Activated CD8-positive, alpha-beta memory T cell treated with anti-CD3 and anti-CD28 coated beads, Interleukin-2, amount 50 U/mL, for 24 hours (primary cell): ENCODE results near the gene TOE1.
"Not testable (repeated sequence)": the region's sequence is repeated elsewhere in the genome, so short reads cannot be mapped to it uniquely, and the experiment has no call there.

ENCODE experiments used
- DNase-seq: peaks from one replicate; pipeline ENCODE4 v3.0.0-alpha.2; 2020; ENCODE audit errors: extremely low read depth

The TOE1 gene

DNA sequence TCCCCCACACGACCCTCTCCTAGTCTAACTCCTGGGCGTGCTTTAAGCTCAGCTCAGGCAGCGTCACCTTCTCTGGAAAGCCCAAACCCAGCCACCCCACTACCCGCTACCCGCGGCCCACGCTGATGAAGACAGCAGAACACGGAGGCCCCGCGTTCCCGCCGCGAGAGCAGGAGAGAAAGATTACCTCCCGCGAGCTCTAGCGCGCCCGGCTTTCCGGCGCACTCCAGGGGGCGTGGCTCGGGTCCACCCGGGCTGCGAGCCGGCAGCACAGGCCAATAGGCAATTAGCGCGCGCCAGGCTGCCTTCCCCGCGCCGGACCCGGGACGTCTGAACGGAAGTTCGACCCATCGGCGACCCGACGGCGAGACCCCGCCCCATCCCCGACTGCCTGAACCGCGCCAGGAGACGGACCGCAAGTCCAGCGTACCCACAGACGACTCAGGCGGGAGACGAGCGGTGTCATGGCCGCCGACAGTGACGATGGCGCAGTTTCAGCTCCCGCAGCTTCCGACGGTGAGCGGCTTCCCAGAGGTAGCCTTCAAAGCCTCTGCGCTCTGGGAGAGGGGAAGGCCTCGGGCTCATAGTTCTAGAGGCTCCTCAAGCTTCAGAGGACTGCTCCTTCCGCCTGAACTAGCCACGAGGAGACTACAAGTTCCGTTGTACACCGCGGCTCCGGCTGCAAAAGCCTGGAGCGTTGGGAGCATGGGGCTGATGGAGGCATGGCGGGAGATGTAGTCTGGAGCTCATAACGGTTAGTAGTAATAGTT is at the start of gene TOE1, which contains the start of gene MUTYH:
TSS of gene TOE1 (plus strand) at position 382 of the 770 bp plus-strand sequence. CDS start at position 465, 83 bp downstream.
TSS of gene MUTYH (minus strand) at position 652 of the 770 bp plus-strand sequence. CDS start 5,935 bp downstream, outside the sequence.
- DNase-seq = peak; percentile 88

DNA sequence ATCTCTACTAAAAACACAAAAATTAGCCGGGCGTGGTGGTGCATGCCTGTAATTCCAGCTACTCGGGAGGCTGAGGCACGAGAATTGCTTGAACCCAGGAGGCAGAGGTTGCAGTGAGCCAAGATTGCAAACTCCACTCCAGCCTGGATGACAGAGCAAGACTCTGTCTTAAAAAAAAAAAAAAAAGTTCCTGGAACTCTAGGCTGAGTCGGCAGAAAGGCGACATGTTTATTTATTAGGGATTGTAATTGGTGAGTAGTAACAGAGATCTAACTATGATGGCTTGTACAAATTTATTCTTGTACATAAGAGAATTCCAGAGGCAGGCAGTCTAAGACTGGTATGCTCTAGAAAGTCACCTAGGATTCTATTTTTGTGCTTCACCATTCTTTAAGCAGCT is 49.0 kb upstream of the TOE1 start:
- DNase-seq = not testable (repeated sequence)

DNA sequence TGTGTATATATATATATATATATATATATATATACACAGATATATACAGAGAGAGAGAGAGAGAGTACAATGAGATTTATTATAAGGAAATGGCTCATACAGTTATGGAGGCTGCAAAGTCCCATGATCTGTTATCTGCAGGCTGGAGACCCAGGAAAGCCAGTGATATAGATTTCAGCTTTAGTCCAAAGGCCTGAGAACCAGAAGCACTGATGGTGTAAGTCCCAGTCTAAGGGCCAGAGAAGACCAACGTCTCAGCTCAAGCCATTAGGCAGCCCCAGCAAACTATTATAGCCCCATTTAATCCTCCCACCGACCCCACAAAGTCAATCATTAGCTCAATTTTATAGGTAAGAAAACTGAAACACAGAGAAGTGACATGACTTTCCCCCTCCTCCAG is 48.3 kb upstream of the TOE1 start:
- DNase-seq = no peak

DNA sequence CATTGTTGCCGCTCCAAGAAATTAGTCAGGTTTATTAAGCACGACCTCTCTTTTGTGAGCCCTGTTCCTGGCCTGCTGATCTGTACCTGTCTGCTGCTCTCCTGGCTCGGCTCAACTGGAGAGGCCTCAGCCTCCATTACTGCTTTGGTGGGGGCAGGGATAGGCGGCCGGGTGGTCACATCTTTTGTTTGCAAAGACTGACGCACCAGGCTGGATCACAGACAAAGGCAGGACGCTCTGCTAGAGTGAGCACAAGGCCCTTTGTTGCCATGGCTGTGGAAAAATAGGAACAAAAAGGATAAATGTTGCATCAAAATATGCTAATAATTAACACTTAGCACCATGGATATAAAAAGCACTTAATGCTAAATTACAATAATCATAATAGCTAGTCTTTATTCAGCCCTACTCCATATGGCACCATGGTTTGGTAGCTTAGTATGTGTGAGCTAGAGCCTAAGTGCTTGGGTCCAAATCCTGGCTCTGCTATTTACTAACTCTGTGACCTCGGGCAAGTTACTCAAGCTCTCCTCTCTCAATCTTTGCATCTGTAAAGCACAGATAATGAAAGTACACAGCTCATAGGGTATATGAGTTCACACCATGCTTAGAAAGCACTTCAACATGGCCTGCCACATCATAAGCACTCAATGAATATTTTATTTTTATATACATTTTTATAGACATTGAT is 42.2 kb upstream of the TOE1 start:
- no peak for DNase-seq

DNA sequence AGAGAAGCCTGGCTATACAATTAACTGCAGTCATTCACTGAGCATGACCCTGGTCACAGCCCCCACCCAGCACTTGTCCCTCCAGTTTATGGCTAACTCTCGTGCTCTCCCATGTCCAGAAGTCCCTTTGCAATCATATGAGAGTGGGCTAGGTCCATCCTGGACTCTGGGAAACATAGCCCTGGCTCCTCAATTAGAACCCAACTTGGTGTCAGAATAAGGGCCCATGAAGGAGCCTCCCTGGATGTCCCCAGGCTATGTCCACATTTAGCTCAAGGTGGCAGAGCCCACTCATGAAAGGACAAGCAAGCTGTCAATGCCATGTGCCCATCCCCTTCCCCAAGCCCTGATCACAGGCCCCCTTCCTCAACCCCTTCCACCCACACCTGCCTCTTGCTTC is 40.7 kb upstream of the TOE1 start:
- no peak for DNase-seq

DNA sequence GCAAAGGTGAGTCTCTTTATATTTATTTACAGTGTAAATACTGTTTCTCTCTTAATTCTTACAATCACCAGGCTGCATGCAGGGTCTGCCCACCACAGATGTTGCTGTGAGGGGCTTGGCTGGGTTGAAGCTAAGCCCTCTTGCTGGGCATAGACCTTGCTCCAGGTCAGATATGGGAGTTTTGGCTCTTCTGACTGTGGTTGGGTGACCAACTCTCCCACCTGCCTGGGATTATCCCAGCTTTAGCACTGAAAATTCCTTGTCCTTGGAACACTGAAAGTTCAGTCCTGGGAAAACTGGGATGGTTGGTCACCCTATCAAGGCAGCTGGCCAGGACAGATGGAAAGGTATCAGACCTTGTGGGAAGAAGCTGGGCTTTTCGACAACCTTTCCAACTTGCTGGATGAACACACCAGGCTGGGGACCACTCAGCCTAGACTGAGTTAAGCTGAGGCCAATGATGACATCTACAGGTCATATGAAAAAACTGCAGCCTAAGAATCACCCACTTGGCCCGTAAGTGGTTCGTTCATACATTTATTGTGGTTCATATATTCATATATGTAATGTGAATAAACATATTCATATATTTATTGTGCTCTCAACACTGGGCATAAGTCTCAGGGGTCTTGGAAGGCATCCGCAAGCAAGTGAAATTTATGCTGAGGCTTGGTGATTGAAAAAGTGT is 39.8 kb upstream of the TOE1 start:
- DNase-seq = no peak

DNA sequence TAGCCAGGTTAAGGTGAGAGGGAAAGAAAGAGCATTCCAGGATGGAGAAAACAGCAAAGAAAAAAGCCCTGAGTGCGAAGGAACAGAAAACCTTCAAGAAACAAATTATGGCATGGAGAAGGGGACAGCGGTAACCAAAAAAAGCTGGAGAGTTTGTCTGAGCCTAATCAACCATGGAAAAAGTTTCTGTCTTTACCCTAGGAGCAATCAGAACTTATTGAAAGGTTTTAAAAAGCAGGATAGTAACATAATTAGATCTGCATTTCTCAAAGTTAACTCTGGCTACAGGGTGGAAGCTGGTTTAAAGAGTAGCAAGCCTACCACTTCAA is 39.3 kb upstream of the TOE1 start:
- no peak for DNase-seq

DNA sequence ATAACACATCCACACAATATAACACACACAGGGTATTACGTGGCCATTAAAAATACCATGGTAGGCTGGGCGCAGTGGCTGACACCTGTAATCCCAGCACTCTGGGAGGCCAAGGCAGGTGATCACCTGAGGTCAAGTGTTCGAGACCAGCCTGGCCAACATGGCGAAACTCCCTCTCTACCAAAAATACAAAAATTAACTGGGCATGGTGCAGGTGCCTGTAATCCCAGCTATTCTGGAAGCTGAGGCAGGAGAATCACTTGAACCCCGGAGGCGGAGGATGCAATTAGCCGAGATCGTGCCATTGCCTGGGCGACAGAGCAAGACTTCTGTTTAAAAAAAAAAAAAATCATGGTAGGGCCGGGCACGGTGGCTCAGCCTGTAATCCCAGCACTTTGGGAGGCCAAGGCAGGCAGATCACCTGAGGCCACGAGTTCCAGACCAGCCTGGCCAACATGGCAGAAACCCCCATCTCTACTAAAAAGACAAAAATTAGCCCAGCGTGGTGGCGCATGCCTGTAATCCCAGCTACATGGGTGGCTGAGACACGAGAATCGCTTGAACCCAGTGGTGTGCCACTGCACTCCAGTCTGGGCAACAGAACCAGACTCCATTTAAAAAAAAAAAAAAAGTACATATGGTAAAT is 37.3 kb upstream of the TOE1 start:
- no peak for DNase-seq

DNA sequence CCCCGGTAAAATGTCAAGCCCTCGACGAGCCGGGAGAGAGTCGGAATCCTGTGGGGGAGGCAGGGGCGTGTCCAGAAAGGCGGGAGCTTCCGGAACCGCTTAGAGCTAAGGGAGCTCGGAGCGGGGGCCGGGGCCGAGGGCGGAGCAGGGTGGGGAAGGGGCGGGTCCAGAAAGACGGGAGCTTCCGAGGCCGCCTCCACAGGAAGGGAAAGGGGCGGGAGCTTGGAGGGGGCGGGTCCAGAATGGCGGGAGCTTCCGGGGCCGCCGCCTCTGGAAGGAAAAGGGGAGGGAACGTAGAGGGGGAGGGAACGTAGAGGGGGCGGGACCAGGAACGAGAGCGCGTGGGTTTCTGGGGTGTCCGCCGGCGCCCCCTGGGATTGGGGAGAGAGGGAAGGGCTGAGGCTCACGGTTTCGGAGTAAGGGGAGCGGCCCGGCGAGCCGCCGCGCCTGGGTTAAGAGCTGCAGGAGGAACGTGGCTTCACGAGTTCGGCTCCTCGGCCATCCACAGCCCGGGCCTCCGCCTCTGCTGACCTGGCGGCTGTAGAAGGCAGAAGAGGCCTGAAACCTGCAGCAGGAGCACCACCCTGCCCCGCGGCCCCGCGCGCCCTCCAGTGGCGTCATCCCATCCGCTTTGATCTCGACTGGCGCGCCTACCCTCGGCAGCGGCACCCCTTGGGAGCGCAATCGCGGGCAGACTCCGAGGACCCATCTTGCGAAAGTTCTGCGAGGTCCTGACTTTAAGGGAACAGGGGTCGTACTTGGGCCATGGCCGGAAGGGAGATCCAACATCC is 36.3 kb upstream of the TOE1 start:
- peak; percentile 97 for DNase-seq

DNA sequence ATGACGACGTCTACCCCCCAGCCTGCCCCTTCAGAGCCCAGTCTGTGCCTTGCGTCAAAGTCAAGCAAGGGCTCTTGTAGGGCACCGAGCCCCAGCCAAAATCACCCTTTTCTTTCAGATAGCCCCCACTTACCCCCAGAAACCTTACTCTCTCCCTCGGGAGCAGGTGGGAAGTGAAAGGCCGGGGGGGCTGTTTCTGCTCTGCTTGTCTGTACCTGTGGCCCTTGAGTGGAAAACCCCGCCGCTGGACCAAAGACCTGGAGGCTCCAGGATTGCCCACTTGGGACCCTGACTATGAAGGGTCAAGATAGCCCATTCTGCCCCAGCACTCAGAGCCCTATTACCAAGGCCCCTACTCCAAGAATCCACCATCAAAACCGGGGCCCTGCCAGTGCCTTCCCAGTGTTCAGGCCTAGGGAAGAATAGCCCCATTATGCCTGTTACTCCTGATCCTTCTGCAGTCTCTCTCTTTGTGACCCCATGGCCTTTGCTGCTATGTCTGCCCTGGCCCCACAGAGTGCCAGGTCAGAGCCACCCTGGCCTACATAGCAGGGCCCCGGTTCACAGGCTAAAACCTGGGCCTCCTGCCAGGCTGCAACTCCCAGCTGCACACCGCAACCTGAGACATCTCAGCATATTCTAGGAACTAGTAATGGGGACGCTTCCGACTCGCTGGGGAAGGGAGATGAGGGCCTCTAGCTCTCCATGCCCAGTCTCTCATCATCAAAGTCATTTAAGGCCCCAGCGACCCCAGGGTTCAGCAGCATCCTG is 35.5 kb upstream of the TOE1 start:
- no peak for DNase-seq

DNA sequence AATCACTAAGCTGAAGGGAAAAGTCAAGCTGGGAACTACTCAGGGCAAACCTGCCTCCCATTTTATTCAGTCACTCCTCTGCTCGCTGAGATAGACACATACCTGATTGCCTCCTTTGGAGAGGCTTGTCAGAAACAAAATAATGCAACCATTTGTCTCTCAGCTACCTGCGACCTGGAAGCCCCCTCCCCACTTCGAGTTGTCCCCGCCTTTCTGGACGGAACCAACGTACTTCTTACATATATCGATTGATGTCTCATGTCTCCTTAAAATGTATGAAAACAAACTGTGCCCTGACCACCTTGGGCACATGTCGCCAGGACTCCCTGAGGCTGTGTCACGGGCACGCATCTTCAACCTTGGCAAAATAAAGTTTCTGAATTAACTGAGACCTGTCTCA is 34.7 kb upstream of the TOE1 start:
- no peak for DNase-seq

DNA sequence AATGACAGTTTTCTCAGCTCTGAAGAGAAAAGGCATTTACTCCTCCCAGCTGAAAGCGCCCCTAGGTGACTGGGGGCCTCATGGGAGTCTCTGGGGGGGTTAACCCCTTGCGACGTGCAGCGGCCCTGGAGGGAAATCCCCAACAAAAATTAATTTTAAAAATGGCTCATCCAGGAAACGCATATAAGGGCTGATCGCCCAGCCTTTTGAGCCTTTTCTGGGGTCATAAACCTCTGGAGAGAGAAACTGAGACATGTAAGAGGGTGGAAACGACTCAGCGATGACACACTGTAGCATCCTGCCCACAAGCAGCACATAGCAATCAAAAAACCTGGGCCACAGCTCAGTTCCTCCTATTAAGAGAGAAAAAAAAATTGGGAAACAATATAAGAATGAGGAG is 33.7 kb upstream of the TOE1 start:
- no peak for DNase-seq

DNA sequence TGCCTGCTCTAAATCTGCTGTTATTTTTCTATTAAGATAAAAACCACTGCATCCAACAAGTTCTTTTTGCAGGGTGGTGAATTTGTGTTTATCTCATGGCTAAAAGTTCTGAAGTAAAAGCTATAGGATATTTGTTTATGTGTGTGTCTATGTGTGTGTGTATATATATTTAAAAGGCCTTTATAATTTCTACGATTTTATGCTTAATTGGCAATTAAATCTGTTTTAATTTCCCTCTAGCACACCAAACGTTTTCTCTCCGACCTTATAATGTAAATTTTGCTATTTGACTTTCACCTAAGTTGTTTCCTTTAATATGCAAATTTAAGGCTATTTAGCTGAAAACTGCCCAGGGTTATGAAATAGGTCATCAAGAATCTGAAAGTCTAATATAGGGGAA is 33.1 kb upstream of the TOE1 start:
- DNase-seq = no peak

DNA sequence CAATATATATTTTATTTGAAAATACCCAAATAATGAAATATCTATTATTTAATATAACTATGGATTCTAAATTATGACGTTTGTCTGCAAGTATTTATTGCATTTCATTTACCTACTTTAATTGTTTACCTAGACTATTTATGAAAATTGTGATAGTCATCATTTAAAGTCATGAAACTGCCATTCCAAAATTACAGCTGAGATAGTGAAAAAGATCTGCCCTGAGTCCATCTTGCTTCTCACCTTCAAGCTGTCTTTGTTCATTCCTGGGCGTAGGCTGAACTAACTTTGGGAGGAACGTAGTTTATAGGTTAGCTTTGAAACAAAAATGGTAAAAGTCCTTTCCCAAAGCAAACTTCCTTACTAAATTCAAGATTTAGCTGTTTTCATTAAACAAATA is 25.7 kb upstream of the TOE1 start:
- DNase-seq = no peak

DNA sequence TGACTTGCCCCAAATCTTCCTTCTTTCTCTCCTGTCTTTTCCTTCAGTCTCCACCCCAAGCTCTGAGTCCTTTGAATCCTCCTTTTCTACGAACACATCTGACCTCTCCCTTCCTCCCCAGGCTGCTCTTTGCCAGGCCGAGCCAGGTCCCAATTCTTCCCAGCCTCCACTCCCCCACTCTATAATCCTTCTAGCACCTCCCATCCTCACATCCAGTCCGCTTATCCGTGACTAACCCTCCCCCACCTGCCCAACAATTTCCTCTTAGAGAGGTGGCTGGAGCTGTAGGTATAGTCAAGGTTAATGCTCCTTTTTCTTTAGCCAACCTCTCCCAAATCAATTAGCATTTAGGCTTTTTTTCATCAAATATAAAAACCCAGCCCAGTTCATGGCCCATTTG is 22.8 kb upstream of the TOE1 start:
- no peak for DNase-seq

DNA sequence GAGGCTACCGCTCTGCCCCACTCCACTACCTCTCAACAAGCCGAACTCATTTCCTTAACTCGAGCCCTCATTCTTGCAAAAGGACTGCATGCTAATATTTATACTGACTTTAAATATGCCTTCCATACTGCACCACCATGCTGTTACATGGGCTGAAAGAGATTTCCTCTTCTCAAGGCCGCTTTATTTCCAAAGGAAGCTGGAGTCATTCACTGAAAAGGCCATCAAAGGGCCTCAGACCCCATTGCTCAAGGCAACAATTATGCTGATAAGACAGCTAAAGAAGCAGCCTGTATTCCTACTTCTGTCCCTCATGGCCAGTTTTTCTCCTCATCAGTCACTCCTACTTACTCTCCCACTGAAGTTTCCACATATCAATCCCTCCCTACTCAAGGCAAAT is 20.2 kb upstream of the TOE1 start:
- no peak for DNase-seq

DNA sequence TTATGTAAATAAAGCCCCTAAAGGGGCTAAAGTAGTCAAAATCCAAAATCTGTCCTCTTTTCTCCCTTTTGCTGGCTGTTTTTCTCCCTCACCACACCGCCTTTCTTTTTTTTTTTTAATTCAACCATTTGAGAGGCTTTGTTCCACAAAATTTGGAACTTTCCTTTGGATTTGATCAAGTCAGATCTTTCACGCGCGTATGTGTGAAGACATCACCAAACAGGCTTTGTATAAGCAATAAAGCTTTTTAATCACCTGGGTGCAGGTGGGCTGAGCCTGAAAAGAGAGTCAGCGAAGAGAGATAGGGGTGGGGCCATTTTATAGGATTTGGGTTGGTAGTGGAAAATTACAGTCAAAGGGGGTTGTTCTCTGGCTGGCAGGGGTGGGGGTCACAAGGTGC is 18.5 kb upstream of the TOE1 start:
- no peak for DNase-seq

DNA sequence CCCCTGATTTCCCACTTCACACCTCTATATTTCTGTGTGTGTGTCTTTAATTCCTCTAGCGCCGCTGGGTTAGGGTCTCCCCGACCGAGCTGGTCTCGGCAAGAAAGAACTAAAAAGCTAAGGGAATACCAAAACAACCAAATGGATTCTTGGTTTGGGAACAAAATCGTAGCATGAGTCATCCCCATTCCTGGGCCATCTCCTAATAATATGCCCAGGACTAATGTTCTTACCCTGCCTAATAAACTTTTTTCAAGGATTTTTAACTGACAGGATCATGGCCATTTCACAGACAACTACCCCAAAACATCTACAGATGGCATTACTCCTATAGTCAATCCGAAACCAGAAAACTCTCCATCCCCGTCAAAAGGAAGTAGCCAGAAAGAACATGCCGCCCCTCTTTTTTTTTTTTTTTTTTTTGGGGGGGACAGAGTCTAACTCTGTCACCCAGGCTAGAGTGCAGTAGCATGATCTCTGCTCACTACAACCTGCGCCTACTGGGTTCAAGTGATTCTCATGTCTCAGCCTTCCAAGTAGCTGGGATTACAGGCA is 17.4 kb upstream of the TOE1 start:
- DNase-seq = no peak

DNA sequence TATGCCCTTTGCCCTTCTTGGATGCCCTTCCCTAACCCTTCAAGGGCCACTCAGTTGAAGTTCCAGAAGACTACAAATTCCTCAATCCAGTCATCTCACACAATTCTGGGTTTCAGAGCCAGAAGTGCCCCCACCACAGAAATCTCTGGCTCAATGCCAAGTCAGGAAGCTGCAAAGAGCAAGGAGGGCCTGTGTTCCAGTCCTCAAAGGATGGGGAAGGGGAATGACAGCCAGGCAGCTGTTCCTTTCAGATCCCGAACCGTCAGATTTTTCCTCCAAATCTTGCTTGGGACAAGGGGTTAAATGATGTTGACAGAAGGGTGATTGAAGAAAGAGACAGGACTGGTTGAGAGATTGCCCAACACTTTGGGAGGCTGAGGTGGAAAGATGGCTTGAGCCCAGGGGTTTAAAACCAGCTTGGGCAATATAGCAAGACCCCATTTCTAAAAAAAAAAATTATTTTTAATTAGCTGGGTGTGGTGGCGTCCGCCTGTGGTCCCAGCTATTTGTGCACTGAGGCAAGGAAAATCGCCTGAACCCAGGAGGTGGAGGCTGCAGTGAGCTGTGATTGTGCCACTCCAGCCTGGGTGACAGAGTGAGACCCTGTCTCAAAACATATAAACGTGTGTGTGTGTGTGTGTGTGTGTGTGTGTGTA is 14.0 kb upstream of the TOE1 start:
- DNase-seq = no peak
